8988T (cell line): Measurements from ENCODE around the gene ZFR.
"Not testable (repeated sequence)": the region's sequence is repeated elsewhere in the genome, so short reads cannot be mapped to it uniquely, and the experiment has no call there.

ENCODE experiments used
- DNase-seq: peaks from one replicate; pipeline ENCODE4 v3.0.0; 2011

ZFR gene

DNA sequence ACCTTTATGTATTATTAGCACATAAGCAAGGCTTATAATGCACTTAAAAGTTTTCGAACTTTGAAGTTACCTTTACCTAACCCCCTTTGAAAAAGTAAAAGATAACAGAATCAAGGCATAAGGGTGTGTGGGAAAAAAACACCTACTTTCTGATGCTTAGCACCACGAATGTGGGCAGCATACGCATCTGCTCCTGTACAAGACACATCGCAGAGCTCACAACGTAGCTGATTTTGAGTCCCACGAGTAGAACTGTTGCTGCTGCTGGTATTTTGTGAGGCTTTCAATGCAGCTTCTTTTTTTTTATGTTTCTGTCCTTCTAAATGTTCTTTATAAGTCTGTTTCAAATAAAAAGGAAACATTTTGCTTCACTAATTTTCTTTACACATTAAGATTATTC lies 40.8 kb downstream of the ZFR start:
- no peak for DNase-seq

- no peak for DNase-seq
Observed at GRCh38 chr5:32400401-32400800, 44.1 kb downstream of the ZFR start.

DNA sequence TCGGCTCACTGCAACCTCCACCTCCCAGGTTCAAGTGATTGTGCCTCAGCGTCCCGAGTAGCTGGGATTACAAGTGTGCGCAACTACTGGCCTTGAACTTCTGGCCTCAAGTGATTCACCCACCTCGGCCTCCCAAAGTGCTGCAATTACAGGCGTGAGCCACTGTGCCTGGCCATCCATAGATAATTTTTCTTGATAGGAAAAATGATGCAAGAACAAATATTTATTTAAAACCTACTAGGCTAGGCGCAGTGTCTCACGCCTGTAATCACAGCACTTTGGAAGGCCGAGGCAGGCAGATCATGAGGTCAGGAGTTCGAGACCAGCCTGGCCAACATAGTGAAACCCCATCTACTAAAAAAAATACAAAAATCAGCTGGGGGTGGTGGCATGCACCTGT lies 45.8 kb downstream of the ZFR start:
- DNase-seq: not testable (repeated sequence)

DNA sequence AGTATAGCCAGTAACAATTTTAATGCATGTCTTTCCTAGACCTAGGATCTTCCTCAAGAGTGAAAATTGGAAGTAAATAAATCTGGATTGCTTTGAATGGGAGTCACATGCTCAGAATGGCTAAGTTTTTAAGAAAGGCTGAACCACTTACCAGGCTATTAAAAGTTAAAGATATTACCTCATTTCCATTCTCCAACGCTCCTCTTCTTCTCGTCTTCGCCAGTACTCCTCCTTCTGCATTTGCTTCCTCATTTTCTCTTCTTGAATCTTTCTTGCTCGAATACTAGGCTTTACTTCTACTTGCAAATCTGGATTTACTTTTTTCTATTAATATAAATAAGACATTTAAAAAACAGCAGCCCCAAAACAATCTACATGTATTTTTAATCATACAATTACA lies 49.6 kb downstream of the ZFR start:
- no peak for DNase-seq

DNA sequence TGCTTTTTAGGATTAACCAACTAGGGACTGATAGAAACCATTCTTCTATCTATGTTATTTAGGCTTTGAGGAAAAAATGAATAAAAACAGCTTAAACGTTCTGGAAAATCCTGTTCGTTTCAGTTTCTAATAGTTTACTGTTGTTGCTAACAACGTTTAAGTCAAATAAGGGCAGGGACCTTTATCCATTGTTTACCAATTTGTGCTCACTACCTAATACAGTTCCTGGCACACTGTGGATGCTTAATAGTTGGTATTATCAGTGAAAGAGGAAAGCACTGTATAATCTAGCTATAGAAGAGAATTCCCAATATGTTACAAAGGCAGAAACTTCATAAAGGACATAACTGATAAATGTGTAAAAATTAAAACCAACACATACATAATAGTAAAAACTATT lies 52.5 kb downstream of the ZFR start:
- DNase-seq: no peak

- DNase-seq: no peak
Observed at GRCh38 chr5:32390819-32391591, 53.5 kb downstream of the ZFR start.

- DNase-seq: no peak
Observed at GRCh38 chr5:32388432-32389129, 56.0 kb downstream of the ZFR start.

GRCh38 chr5:32387841-32388240 lies 56.7 kb downstream of the ZFR start:
- DNase-seq: no peak

- DNase-seq: no peak
Observed at GRCh38 chr5:32387211-32387610, 57.3 kb downstream of the ZFR start.

GRCh38 chr5:32384621-32385020 lies 59.9 kb downstream of the ZFR start:
- no peak for DNase-seq

GRCh38 chr5:32383586-32383985 lies 61.0 kb downstream of the ZFR start:
- DNase-seq: no peak

GRCh38 chr5:32383065-32383464 lies 61.5 kb downstream of the ZFR start:
- no peak for DNase-seq

DNA sequence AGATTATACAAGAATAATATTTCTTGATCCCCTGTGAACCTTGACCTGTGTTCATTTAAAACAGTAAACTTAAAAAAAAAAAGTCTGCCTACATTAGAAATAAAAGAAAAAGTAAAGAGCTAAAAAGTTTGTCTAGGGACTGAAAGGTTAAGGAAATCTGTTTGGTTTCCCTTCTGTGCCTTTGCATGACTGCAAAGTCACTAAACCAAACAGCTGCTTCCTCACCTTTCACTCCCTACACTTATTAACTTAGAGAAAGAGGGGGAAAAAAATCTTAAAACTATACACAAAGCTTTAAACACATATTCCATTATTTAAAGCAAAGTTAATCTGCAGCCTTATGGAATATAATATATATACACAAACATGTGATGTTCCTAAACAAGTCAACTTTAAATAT lies 65.1 kb downstream of the ZFR start:
- no peak for DNase-seq

DNA sequence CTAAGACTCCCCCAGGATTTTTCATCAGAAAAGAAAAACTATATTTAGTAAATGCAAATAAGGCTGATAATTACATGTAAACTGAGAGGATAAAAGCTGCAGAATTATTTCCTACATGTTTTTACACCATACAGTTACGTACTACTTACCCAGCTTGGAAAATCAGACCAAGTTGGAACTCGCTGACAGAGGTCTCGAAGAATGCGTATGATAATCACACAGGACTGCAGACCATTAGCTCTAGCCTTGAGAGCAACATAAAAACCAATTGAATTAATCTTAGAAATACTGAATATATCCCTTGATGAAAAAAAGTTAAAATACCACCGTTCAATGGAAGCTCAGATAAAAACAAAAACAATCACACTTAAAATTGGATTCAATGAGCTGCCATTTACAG lies 65.6 kb downstream of the ZFR start:
- no peak for DNase-seq

- DNase-seq: no peak
Observed at GRCh38 chr5:32369542-32370155, 74.9 kb downstream of the ZFR start.

GRCh38 chr5:32369032-32369431 lies 75.5 kb downstream of the ZFR start:
- DNase-seq: no peak

DNA sequence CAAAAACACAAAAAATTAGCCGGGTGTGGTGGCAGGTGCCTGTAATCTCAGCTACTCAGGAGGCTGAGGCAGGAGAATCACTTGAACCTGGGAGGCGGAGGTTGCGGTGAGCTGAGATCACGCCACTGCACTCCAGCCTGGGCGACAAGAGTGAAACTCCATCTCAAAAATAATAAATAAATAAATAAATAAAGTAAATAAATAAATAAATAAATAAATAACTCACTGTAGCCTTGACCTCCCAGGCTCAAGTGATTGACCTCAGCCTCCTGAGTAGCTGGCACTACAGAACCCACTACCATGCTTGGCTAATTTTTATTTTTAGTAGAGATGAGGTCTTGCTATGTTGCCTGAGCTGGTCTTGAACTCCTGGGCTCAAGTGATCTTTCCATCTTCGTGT lies 77.3 kb downstream of the ZFR start:
- not testable (repeated sequence) for DNase-seq

- DNase-seq: no peak
Observed at GRCh38 chr5:32365623-32366022, 78.9 kb downstream of the ZFR start.

- no peak for DNase-seq
Observed at GRCh38 chr5:32363030-32363429, 81.5 kb downstream of the ZFR start.

- DNase-seq: no peak
Observed at GRCh38 chr5:32362527-32362926, 82.0 kb downstream of the ZFR start.

GRCh38 chr5:32360906-32361305 lies 83.6 kb downstream of the ZFR start:
- no peak for DNase-seq

- no peak for DNase-seq
Observed at GRCh38 chr5:32358611-32359010, 85.9 kb downstream of the ZFR start.

GRCh38 chr5:32357658-32358057 lies 86.9 kb downstream of the ZFR start:
- DNase-seq: no peak

GRCh38 chr5:32355686-32356085 lies 88.9 kb downstream of the ZFR start:
- DNase-seq: no peak
